PC-9 (cell line): Measurements from ENCODE around the gene TBC1D22B. TPM values are rescaled to one million over a fixed set of nuclear protein-coding genes. Genes with fewer than 3 reads are reported as not detected.

ENCODE experiments used
- BruUV-seq: library from RNA; stranded (reverse); fragments of 400-500 nt; replicated peaks from 2 replicates; lab custom pipeline; 2021; lab: Mats Ljungman, UMichigan
- CTCF ChIA-PET: fragments of 300-600 bp; sonication (Branson Sonifier 250); formaldehyde crosslinking; loops from one replicate; lab custom pipeline; 2022; ENCODE audit warnings: antibody characterized with exemption; lab: Charles Lee
- POLR2A ChIA-PET: fragments of 300-600 bp; sonication (Branson Sonifier 250); formaldehyde crosslinking; loops from one replicate; lab custom pipeline; 2022; ENCODE audit warnings: antibody characterized with exemption; ENCODE audit not compliant: unreplicated experiment; lab: Charles Lee
- DNase-seq, 2 experiments: peaks; one replicate each; pipeline versions ENCODE4 v3.0.0 to v3.0.0-alpha.2; 2015 to 2022; ENCODE audit warnings: mixed read lengths in 1 of 2
- H2AFZ ChIP-seq: fragments of 200-600 bp; sonication (generic); 2 replicates; pipeline ENCODE4 v1.8.1; 2017; ENCODE audit warnings: antibody characterized with exemption
- H3F3A ChIP-seq: fragments of 200-600 bp; sonication (generic); 2 replicates; pipeline ENCODE4 v1.8.1; 2017; ENCODE audit warnings: antibody characterized with exemption, mild to moderate bottlenecking, low read depth; ENCODE audit not compliant: insufficient read depth
- H3K27ac ChIP-seq: fragments of 200-600 bp; sonication (generic); 2 replicates; pipeline ENCODE4 v1.6.1; 2016; ENCODE audit warnings: mixed run types
- H3K27me3 ChIP-seq: fragments of 200-600 bp; sonication (generic); 2 replicates; pipeline ENCODE4 v1.6.1; 2016; ENCODE audit warnings: low read depth, mixed run types; ENCODE audit not compliant: insufficient read depth
- H3K36me3 ChIP-seq: fragments of 200-600 bp; sonication (generic); 2 replicates; pipeline ENCODE4 v1.6.1; 2016; ENCODE audit warnings: low read depth, mixed run types
- H3K4me1 ChIP-seq: fragments of 200-600 bp; sonication (generic); replicated peaks from 2 replicates; pipeline ENCODE4 v1.6.1; 2016; ENCODE audit warnings: mixed run types; ENCODE audit not compliant: insufficient read depth
- H3K4me2 ChIP-seq: fragments of 200-600 bp; sonication (generic); 2 replicates; pipeline ENCODE4 v1.6.1; 2017; ENCODE audit warnings: mixed run types
- H3K4me3 ChIP-seq: fragments of 200-600 bp; sonication (generic); 2 replicates; pipeline ENCODE4 v1.6.1; 2016; ENCODE audit warnings: mixed run types
- H3K79me2 ChIP-seq: fragments of 200-600 bp; sonication (generic); 2 replicates; pipeline ENCODE4 v1.6.1; 2017; ENCODE audit warnings: low read depth, mixed run types
- H3K9me2 ChIP-seq: fragments of 200-600 bp; sonication (generic); 2 replicates; pipeline ENCODE4 v1.8.1; 2017; ENCODE audit warnings: mild to moderate bottlenecking; ENCODE audit not compliant: insufficient read depth
- H3K9me3 ChIP-seq: fragments of 200-600 bp; sonication (generic); 2 replicates; pipeline ENCODE4 v1.8.1; 2016; ENCODE audit warnings: low read depth; ENCODE audit not compliant: insufficient read depth
- H4K20me1 ChIP-seq: fragments of 200-600 bp; sonication (generic); 2 replicates; pipeline ENCODE4 v1.8.1; 2017; ENCODE audit not compliant: insufficient read depth
- CTCF ChIP-seq: fragments of 200-600 bp; sonication (generic); conservative IDR thresholded peaks from 2 replicates; pipeline ENCODE4 v1.6.1; 2017; ENCODE audit warnings: mixed run types, antibody characterized with exemption, mild to moderate bottlenecking, moderate library complexity
- EZH2 ChIP-seq: fragments of 200-600 bp; sonication (generic); IDR thresholded peaks from 2 replicates; pipeline ENCODE4 v1.8.0; 2017; ENCODE audit warnings: antibody characterized with exemption, low read depth
- intact Hi-C: fragments of 100-400 bp; cut with micrococcal nuclease; formaldehyde crosslinking; loops from one replicate; pipeline ENCODE4 v1.10.0; 2022; ENCODE audit not compliant: unreplicated experiment
- total RNA-seq: library from RNA; stranded (reverse); gene quantifications from 2 replicates; pipeline ENCODE4 v1.2.3, GENCODE V29; 2021

TBC1D22B gene
- total RNA-seq, 1 experiment from 2014 or later, result 14.6 TPM

GRCh38 chr6:37233541-37233940 is 24.0 kb upstream of the TBC1D22B start:
- Histone ChIP-seq H2AFZ (no peak overlapping the region), H4K20me1 (no peaks in the 10 kb centered on the region), H3K27me3 (no peaks in the 10 kb centered on the region), H3K9me2 (no peaks in the 10 kb centered on the region), H3K9me3 (no peaks in the 10 kb centered on the region), H3K36me3 (no peaks in the 10 kb centered on the region), H3K27ac (no peak overlapping the region), H3F3A (0 out of 2 replicates have a peak, but pooled peaks cover 7% of the 10 kb centered on the region), H3K4me3 (no peak overlapping the region), H3K79me2 (no peaks in the 10 kb centered on the region), H3K4me1 (no peaks in the 10 kb centered on the region), H3K4me2 (no peak overlapping the region)
- TF ChIP-seq EZH2 (no peak), CTCF (no peak)
- intact Hi-C loops, result no loop called here
- ChIA-PET POLR2A (no interaction called here), CTCF (no interaction called here)
- BruUV-seq, result no TSS peak
- DNase-seq, result peak in 1 of 2 experiments; percentile 28

GRCh38 chr6:37236921-37237320 is 20.7 kb upstream of the TBC1D22B start:
- H3K4me2 ChIP-seq, result no peak overlapping the region
- H3K27me3 ChIP-seq, result no peaks in the 10 kb centered on the region
- H3F3A ChIP-seq, result peaks cover 23% of the 10 kb centered on the region
- POLR2A ChIA-PET, result no interaction called here
- no peaks in the 10 kb centered on the region for H4K20me1 ChIP-seq
- peaks cover 24% of the 10 kb centered on the region for H3K4me1 ChIP-seq
- CTCF ChIA-PET, result no interaction called here
- H3K27ac ChIP-seq, result no peak overlapping the region
- no peaks in the 10 kb centered on the region for H3K9me3 ChIP-seq
- H3K4me3 ChIP-seq, result no peak overlapping the region
- TF ChIP-seq CTCF (no peak), EZH2 (no peak)
- H3K36me3 ChIP-seq, result no peaks in the 10 kb centered on the region
- intact Hi-C loops, result no loop called here
- H3K79me2 ChIP-seq, result no peaks in the 10 kb centered on the region
- H3K9me2 ChIP-seq, result no peaks in the 10 kb centered on the region
- BruUV-seq, result no TSS peak
- H2AFZ ChIP-seq, result no peak overlapping the region
- DNase-seq, result peak in 1 of 2 experiments; percentile 37

- TF ChIP-seq CTCF (no peak), EZH2 (no peak)
- Histone ChIP-seq H3K9me3 (no peaks in the 10 kb centered on the region), H3K4me2 (no peak overlapping the region), H3F3A (peaks cover 32% of the 10 kb centered on the region), H3K79me2 (no peaks in the 10 kb centered on the region), H3K9me2 (no peaks in the 10 kb centered on the region), H3K4me1 (peaks cover 33% of the 10 kb centered on the region), H3K27ac (no peak overlapping the region), H3K27me3 (no peaks in the 10 kb centered on the region), H4K20me1 (no peaks in the 10 kb centered on the region), H3K4me3 (no peak overlapping the region), H2AFZ (no peak overlapping the region), H3K36me3 (no peaks in the 10 kb centered on the region)
- DNase-seq, result no peak
- CTCF ChIA-PET, result no interaction called here
- POLR2A ChIA-PET, result interaction anchor here (0.6 kb wide), 1 partner anchor 385 kb away, joined by 3 read pairs; no protein-coding TSS in a partner anchor
- intact Hi-C loops, result no loop called here
- no TSS peak for BruUV-seq
These were observed 19.8 kb upstream of the TBC1D22B start for GRCh38 chr6:37237789-37238188.
